Measurements from ENCODE around the gene TPM2.

Gene TPM2

DNA sequence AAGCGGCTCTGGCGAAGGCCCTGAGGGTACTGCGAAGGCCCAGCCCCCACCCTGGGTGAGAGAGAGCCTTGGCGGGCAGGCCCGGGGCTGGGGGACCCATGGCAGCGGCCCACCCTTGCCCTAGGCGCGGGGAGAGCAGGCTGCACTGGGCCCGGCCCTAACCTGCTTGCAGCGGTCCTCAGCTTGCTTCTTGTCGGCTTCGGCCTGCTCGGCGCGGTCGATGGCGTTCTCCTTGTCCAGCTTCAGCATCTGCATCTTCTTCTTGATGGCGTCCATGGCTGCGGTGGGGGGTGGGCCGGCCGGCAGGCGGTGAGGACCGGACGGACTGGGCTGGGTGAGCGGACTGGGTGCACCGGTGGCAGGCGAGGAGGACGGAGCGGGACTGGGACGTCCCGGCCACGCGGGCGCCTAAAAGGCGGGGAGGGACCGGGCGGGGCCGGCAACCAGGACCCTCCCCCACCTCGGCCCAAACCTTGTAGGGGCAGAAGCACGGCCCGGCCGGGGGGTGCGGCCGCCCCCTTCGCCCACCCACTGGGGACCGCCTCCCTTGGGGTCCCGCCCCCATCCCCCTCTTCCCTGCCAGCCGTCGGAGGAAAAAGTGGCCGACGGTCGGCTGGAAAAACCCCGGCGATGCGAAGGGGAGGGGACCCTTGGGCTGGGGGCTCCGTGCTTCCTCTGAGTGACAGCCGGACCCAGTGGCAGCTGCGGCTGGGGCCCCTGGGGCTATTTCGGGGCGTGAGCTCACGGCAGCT lies at the start of gene TPM2:
TSS of gene TPM2 (minus strand) at position 384 of the 752 bp plus-strand sequence. CDS start at position 276, 108 bp downstream.
- no peak for DNase-seq (ENCODE audit: low read depth in 1 of 2, low spot score in 1 of 2)

DNA sequence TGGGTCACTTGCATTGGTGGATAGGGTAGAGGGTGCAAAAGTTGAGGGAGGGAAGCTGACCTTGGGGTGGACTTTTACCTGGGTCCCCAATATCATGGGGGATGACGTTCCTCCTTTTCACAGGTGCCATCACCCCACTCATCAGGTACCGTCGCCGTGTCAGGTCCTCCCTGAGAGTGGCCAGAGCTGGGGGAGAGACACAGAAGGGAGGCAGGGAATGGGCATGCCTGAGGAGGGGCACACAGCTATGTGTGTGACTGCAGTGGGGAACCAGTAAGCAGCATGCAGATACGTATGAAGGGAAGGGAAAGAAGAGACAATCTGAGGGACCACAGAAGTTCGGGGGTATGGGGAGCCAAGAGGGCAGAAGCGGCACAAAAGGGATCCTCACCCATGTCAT lies 49.2 kb upstream of the TPM2 start:
- DNase-seq (ENCODE audit: low read depth in 1 of 2, low spot score in 1 of 2), result no peak

DNA sequence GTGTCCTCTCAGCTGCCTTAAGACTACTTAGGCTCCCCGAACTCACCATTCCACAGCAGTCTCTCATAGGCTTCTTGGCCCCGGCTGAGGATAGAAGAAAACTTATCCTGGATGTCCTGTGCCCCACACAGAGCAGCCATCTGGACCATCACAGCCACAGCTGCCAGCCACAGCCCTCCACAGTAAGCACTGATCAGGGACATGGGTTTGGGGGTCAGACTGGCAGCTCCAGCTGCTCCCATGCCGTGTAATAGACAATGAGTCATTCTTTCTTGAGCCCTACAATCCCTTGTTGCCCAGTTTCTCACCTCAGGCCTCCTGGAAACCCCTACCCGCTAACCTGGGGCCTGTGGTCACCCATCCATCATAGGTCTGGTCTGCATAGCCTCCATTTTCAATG lies 48.5 kb upstream of the TPM2 start:
- no peak for DNase-seq (ENCODE audit: low read depth in 1 of 2, low spot score in 1 of 2)

- DNase-seq (ENCODE audit: low read depth in 1 of 2, low spot score in 1 of 2), result no peak
Measured at GRCh38 chr9:35737143-35737542, 47.4 kb upstream of the TPM2 start.

DNA sequence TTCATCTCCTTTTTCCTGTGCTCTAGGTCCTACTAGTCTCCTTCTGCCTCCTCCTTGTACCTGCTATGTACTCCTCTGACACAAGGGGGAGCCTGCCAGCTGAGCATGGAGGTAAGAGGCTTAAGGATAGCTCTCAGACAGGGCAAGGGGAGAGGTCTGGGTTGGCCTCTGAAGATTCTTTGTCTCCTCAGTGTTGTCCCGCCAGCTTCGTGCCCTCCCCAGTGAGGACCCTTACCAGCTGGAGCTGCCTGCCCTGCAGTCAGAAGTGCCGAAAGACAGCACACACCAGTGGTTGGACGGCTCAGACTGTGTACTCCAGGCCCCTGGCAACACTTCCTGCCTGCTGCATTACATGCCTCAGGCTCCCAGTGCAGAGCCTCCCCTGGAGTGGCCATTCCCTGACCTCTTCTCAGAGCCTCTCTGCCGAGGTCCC lies 46.5 kb upstream of the TPM2 start:
- DNase-seq (ENCODE audit: low read depth in 1 of 2, low spot score in 1 of 2), result peak; percentile 27 to 40

DNA sequence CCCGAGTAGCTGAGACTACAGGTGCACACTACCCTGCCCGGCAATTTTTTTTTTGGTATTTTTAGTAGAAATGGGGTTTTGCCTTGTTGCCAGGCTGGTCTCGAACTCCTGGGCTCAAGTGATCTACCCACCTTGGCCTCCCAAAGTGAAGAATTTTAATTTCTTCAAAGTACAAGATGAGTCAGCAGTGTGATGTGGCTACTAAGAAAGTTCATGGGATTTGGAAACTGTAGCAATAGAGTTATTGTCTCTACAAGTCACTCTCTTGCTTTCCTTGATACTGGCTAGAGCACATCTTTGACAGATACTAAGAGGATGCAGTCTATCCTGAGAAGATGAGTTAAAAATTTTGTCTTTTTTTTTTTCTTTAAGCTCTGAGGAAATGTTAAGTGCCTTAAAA lies 44.4 kb upstream of the TPM2 start:
- DNase-seq (ENCODE audit: low read depth in 1 of 2, low spot score in 1 of 2), result no peak

GRCh38 chr9:35732800-35733541 lies 43.2 kb upstream of the TPM2 start:
- no peak for DNase-seq (ENCODE audit: low read depth in 1 of 2, low spot score in 1 of 2)

GRCh38 chr9:35732185-35732799 lies 42.6 kb upstream of the TPM2 start, which contains the start of the genes CREB3 and TLN1:
CREB3 (plus strand) TSS chr9:35732666; CDS start chr9:35732773, 107 bp downstream.
TLN1 (minus strand) TSS chr9:35732195; CDS start chr9:35725694, 6,501 bp downstream.
- peak; percentile 94 to 97 for DNase-seq (ENCODE audit: low read depth in 1 of 2, low spot score in 1 of 2)

- no peak for DNase-seq (ENCODE audit: low read depth in 1 of 2, low spot score in 1 of 2)
Measured at GRCh38 chr9:35731415-35732184, 41.9 kb upstream of the TPM2 start.

DNA sequence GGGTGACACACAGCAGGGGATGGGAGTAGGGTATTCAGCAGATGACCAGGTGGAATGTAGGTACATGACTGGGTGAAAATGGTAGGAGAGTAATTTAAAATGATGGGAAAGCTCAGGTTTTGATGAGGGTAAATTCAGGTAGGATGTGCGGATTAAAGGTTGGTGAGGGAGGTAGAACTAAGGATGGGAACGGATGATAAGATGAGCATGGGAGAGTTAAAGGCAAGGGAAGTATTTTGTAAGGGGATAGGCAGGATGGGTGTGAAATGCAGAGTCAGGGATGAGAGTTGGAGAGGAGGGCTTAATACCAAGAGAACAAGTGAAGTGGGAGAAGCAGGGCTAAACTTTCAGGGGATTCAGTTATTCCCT lies 40.7 kb upstream of the TPM2 start:
- DNase-seq (ENCODE audit: low read depth in 1 of 2, low spot score in 1 of 2), result no peak

- DNase-seq (ENCODE audit: low read depth in 1 of 2, low spot score in 1 of 2), result no peak
Measured at GRCh38 chr9:35729700-35730485, 40.2 kb upstream of the TPM2 start.

DNA sequence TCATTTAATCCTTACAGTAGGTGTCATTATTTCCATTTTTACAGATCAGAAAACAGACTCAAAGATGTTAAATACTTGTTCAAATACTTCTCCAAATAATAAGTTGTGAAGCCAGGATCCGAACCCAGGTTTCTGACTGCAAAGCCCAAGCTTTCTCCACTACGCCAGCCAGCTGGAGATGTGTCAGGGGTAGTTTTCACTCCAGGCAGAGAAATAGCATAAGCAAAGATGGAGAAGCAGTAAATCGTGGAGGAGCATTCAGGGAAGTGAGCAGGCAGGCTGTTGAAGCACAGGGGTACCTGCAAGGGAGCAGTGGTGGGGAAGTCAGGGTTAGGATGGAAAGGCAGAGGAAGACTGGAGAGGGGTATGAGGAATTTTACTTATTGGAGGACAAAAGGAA lies 39.4 kb upstream of the TPM2 start:
- DNase-seq (ENCODE audit: low read depth in 1 of 2, low spot score in 1 of 2), result no peak

GRCh38 chr9:35728041-35728971 lies 38.6 kb upstream of the TPM2 start:
- DNase-seq (ENCODE audit: low read depth in 1 of 2, low spot score in 1 of 2), result no peak

GRCh38 chr9:35727676-35728040 lies 37.9 kb upstream of the TPM2 start:
- DNase-seq (ENCODE audit: low read depth in 1 of 2, low spot score in 1 of 2), result no peak

DNA sequence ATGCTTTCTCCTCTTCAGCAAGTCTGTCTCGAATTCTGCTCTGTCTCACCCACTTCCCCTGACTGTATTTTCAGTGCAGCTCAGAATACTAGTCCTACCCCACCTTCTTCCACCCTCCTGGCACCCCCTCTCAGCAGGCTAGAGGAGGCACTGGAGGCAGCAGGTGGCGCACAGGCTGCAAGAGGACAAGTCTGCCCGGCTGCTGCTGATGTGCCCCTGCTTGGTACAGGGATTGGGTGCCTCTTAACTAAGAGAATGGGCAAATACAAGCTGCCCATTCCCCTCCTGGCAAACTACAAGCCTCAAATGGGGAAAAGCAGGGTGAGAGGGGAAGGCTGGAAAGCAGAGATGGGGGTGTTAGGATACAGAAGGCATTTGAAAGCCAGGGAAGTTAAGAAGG lies 37.2 kb upstream of the TPM2 start:
- DNase-seq (ENCODE audit: low read depth in 1 of 2, low spot score in 1 of 2), result no peak

GRCh38 chr9:35725362-35725761 lies 35.6 kb upstream of the TPM2 start:
- no peak for DNase-seq (ENCODE audit: low read depth in 1 of 2, low spot score in 1 of 2)

DNA sequence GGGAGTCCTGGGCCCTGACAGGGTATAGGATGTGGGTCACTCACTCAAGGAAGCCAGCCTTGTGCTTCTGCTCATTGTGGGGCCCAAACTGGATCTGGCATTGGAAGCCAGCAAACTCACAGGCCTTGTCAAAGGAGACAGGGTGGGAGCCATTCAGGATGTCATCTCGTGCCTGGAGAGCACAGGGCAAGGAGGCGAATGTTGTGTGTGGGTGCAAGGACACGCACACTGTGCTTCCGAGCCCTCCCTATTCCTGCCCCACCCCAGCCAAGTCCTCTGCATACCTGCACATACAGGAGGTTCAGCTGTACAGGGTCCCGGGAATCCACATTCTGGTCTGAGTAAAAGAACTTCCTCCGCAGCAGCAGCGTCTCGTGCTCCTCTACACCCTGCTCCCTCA lies 34.2 kb upstream of the TPM2 start:
- no peak for DNase-seq (ENCODE audit: low read depth in 1 of 2, low spot score in 1 of 2)

- DNase-seq (ENCODE audit: low read depth in 1 of 2, low spot score in 1 of 2), result no peak
Measured at GRCh38 chr9:35723426-35723825, 33.7 kb upstream of the TPM2 start.

- no peak for DNase-seq (ENCODE audit: low read depth in 1 of 2, low spot score in 1 of 2)
Measured at GRCh38 chr9:35719546-35719945, 29.8 kb upstream of the TPM2 start.
